ENCODE measurements around the gene ZNF438. TPM values are rescaled to one million over a fixed set of nuclear protein-coding genes. Genes with fewer than 3 reads are reported as not detected.
A peak's percentile ranks its signal among the peaks of the same experiment; 100 is the strongest.

ZNF438 gene
- total and polyA plus RNA-seq, 4 donors, result 7.8 to 19.2 (median 10.2) TPM

GRCh38 chr10:30812018-30812851 lies 219.4 kb downstream of the ZNF438 start:
- peak; percentile 36 for ATAC-seq (ENCODE audit: insufficient read depth, low FRiP score)
- TF ChIP-seq, protein P1, sequence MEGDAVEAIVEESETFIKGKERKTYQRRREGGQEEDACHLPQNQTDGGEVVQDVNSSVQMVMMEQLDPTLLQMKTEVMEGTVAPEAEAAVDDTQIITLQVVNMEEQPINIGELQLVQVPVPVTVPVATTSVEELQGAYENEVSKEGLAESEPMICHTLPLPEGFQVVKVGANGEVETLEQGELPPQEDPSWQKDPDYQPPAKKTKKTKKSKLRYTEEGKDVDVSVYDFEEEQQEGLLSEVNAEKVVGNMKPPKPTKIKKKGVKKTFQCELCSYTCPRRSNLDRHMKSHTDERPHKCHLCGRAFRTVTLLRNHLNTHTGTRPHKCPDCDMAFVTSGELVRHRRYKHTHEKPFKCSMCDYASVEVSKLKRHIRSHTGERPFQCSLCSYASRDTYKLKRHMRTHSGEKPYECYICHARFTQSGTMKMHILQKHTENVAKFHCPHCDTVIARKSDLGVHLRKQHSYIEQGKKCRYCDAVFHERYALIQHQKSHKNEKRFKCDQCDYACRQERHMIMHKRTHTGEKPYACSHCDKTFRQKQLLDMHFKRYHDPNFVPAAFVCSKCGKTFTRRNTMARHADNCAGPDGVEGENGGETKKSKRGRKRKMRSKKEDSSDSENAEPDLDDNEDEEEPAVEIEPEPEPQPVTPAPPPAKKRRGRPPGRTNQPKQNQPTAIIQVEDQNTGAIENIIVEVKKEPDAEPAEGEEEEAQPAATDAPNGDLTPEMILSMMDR (IDR thresholded peaks at IDR 0.05; ENCODE audit: control extremely low read depth, extremely low read depth), result no peak

GRCh38 chr10:30811276-30812017 lies 220.2 kb downstream of the ZNF438 start:
- no peaks in the 10 kb centered on the region for H3K36me3 ChIP-seq (ENCODE audit: control insufficient read depth in 4 of 4, insufficient read depth in 4 of 4, low read length in 4 of 4)
- peaks cover 0 to 53% (median 12%) of the 10 kb centered on the region in 5 donors for H3K4me1 ChIP-seq (ENCODE audit: control insufficient read depth in 5 of 5, insufficient read depth in 5 of 5, low read length in 5 of 5)
- H3K27me3 ChIP-seq (ENCODE audit: control insufficient read depth in 3 of 3, insufficient read depth in 3 of 3, low read length in 2 of 3), result no peaks in the 10 kb centered on the region
- no peaks in the 10 kb centered on the region for H3K9me3 ChIP-seq (ENCODE audit: control insufficient read depth in 4 of 4, insufficient read depth in 3 of 4, low read length in 3 of 4)
- H3K4me3 ChIP-seq, result no peak overlapping the region
- WGBS, 2 donors, result 58 to 78% methylated on average over 16 of the region's 16 CpGs
- DNase-seq, result peak; percentile 74 to 95 (median 88)
- peak overlapping the region in 1 of 2 donors; percentile 14 for H3K27ac ChIP-seq (ENCODE audit: low read depth in 1 of 2, low read length in 1 of 2)
- ATAC-seq (ENCODE audit: insufficient read depth, low FRiP score), result no peak
- peak overlapping the region in 1 of 2 donors; percentile 19 for H3K9ac ChIP-seq (ENCODE audit: insufficient read depth in 1 of 2, low read length in 2 of 2)
- TF ChIP-seq, protein P1 (IDR thresholded peaks at IDR 0.05; ENCODE audit: control extremely low read depth, extremely low read depth), result no peak

More at GRCh38 chr10:30812018-30812851, 219.4 kb downstream of the ZNF438 start:
- H3K4me1 ChIP-seq (ENCODE audit: control insufficient read depth in 5 of 5, insufficient read depth in 5 of 5, low read length in 5 of 5), result peaks cover 0 to 45% (median 12%) of the 10 kb centered on the region in 5 donors
- 34 to 45% methylated on average over 16 of the region's 16 CpGs for WGBS, 2 donors
- H3K27me3 ChIP-seq (ENCODE audit: control insufficient read depth in 3 of 3, insufficient read depth in 3 of 3, low read length in 2 of 3), result no peaks in the 10 kb centered on the region
- H3K27ac ChIP-seq (ENCODE audit: low read depth in 1 of 2, low read length in 1 of 2), result peak overlapping the region in 1 of 2 donors; percentile 35
- H3K36me3 ChIP-seq (ENCODE audit: control insufficient read depth in 4 of 4, insufficient read depth in 4 of 4, low read length in 4 of 4), result no peaks in the 10 kb centered on the region
- H3K9me3 ChIP-seq (ENCODE audit: control insufficient read depth in 4 of 4, insufficient read depth in 3 of 4, low read length in 3 of 4), result no peaks in the 10 kb centered on the region
- H3K9ac ChIP-seq (ENCODE audit: insufficient read depth in 1 of 2, low read length in 2 of 2), result peak overlapping the region in 1 of 2 donors; percentile 19
- no peak overlapping the region for H3K4me3 ChIP-seq
- peak; percentile 75 to 95 (median 94) for DNase-seq

DNA sequence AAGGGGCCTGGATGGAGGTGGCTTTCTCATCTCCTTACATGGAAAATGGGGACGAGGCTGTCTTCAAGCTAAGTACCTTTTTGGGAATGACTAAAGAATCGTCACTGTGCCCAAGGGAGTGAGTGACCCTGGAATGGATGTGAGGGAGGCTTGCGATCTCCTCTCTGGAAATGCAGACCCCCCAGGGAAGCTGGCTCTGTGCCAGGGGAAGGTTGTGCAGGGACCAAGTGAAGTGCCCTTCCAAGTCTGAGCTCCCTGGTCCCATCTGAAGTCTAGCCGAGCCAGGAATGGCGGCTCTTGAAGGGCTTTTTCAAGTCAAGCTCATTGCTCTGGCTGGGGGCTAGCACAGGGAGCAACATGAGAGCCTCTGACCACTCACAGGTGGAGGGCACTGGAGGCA lies 221.2 kb downstream of the ZNF438 start:
- TF ChIP-seq, protein P1 (IDR thresholded peaks at IDR 0.05; ENCODE audit: control extremely low read depth, extremely low read depth), result no peak
- Histone ChIP-seq H3K4me3 (no peak overlapping the region), H3K9ac (ENCODE audit: insufficient read depth in 1 of 2, low read length in 2 of 2) (no peak overlapping the region), H3K27me3 (ENCODE audit: control insufficient read depth in 3 of 3, insufficient read depth in 3 of 3, low read length in 2 of 3) (no peaks in the 10 kb centered on the region), H3K27ac (ENCODE audit: low read depth in 1 of 2, low read length in 1 of 2) (peak overlapping the region in 1 of 2 donors; percentile 15), H3K4me1 (ENCODE audit: control insufficient read depth in 5 of 5, insufficient read depth in 5 of 5, low read length in 5 of 5) (peaks cover 0 to 53% (median 12%) of the 10 kb centered on the region in 5 donors), H3K36me3 (ENCODE audit: control insufficient read depth in 4 of 4, insufficient read depth in 4 of 4, low read length in 4 of 4) (no peaks in the 10 kb centered on the region), H3K9me3 (ENCODE audit: control insufficient read depth in 4 of 4, insufficient read depth in 3 of 4, low read length in 3 of 4) (no peaks in the 10 kb centered on the region)
- DNase-seq, result no peak
- no peak for ATAC-seq (ENCODE audit: insufficient read depth, low FRiP score)
- 94 to 98% methylated on average over 5 of the region's 5 CpGs for WGBS, 2 donors

Measured in lung (tissue), 12 donors.